Cerebellar nuclear complex (tissue), 1 donor: ENCODE results near the gene PSMD11.
"Not testable (repeated sequence)": the region's sequence is repeated elsewhere in the genome, so short reads cannot be mapped to it uniquely, and the experiment has no call there.

Experiments used
- DNase-seq, 2 experiments: peaks; one replicate each; lab custom pipeline; 2025; lab: John Stamatoyannopoulos, UW

Gene PSMD11

DNA sequence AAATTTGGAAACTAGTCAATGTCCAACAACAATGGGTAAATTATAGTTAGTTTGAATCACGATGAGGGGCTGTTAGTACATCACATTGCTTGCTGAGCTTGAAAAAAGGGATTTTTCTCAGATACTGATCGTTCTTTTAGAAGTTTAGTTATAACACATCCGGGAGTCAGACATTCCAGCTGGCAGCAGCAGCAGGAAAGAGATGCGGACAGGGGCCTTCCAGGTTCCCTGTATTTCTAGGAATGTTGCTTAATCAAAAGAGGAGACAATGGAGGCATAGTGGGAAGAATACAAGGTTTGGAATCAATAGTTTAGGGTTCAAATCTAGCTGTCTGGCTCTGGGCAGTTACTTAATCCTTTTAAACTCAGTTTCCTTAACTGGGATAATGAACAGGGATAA, 70.3 kb downstream of the PSMD11 start:
- no peak for DNase-seq

GRCh38 chr17:32515677-32516383, 71.5 kb downstream of the PSMD11 start:
- no peak for DNase-seq

DNA sequence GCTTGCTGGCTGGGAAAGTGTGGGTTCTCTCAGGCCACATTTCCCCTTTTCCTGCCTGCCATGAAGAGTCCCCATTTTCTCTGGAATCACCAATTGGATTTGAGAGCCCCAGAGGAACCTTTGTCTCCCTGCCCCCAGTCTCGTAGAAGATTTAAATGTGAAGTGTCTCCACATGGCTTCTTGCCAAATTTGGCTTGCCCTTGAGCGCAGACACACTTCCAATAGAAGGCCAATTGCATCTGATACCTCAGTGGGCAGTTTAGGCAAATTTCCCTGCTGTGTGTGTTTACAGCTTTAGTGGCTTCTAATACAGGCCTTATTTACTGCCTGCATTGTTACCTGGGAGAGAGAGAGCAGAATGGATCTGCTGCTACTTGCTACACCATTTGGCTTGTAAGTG, 72.1 kb downstream of the PSMD11 start:
- no peak for DNase-seq

- no peak for DNase-seq
These were observed 72.8 kb downstream of the PSMD11 start for GRCh38 chr17:32516940-32517701.

DNA sequence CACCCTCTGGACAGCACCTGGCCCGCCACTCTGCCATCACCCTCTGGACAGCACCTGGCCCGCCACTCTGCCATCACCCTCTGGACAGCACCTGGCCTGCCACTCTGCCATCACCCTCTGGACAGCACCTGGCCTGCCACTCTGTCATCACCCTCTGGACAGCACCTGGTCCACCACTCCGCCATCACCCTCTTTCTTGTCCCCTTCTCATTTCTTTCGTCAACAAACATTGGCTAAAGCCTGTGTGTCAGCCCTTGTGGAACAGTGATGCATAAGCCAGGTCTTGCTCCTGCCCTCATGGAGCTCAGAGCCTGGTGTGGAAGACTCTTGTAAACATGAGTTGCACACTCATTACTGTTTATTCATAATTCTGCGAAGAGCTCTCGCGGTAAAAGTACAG, 73.7 kb downstream of the PSMD11 start:
- DNase-seq: no peak

GRCh38 chr17:32518646-32519227, 74.4 kb downstream of the PSMD11 start:
- no peak for DNase-seq

DNA sequence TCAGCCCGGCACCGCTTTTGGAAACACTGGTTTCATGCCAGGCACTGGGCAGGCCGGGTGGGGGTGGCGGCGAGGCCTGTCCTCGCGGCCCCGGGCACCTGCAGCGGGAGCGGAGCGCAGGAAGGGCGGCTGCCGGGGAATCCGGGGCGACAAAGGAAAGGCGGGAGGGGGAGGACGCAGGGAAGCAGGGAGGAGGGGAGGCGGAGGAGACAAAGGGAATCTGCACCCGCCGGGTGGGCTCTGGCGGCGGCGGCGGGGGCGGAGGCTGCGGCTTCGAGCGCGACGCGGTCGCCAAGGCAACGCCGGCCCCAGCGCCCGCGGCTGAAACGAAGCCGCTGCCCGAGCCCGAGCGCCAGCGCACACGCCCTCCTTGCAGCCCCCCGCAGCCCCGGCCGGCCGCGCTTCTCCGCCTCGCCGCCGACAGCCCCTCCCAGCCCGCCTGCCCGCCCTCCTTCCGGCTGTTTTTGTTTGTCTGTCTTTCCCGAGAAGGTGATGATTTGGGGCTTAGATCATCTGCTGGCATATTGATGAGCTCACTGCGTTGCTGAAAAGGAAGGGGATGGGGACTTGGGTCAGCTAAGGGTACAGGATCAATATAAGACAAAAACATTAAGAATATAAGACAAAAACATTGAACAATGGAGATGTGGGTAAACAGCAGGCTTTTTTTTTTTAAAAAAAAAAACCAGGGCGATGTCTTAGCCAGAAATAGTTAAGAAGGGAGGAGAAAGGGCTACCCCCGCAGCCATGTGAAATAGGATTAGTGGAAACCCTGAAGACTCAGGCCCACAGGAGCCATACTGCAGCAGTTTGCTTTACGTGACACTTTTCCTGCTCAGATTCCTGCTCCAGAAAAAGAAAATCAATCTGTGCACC, 75.2 kb downstream of the PSMD11 start:
- DNase-seq: peak in 1 of 2 experiments; percentile 30

DNA sequence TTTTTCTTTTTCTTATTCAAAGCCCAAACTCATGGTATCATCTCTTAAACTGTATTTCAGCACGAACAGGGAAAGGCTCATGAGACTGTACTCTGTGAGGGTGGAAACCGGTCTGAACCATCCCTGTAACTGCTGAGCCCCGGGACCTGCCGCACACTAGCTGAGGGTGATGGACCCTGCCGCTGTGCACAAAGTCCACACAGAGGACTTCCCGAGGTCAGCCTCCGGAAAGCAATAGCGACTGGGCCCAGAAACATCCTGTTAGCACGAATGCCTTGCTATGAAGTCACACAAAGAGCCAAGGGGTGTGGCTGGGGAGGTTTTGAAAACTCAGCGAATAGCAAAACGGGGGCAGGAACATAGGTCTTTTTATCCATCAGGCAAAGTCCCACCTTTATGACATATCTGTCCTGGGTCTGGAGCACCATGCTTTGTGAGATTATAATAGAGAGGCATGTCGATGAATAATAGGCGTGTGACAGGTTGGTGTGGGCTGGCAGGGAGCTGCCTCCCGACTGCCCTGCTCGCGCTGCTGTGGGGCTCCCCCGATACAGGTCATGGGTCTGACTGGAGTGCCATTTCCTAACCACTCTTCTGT, 75.9 kb downstream of the PSMD11 start:
- no peak for DNase-seq

DNA sequence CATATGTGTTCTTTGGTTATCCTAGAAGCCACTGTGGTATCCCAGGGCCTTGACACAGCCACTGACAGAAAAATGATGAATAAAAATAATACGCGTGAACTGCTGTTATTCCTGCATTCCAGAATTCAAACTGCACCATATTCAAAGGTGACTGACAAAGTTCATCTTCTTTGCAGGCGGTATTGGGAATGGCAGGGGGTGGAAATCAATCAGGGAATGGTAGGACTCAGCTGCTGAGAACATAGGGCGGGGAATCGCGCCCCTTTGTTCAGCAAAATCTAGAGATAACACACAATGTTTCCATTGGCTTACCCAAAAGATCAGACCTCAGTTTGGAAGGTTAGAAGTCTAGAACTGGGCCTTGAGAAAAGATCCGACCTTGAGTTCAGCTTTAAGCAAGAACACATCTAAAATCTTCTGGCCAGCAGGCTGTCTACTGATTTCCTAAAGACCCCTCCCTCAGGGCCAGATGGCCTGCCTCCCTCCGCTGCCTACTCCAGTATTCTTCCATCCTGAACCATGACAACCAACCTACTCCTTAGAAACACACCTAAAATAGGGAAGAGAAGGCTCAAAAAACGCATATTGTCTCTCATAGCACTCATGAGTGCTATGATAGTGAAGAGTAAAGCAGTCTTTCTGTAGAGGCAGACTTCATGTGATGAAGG, 76.6 kb downstream of the PSMD11 start:
- no peak for DNase-seq

- DNase-seq: no peak
These were observed 78.8 kb downstream of the PSMD11 start for GRCh38 chr17:32523017-32523680.

GRCh38 chr17:32523827-32524552, 79.7 kb downstream of the PSMD11 start:
- DNase-seq: no peak

- DNase-seq: not testable (repeated sequence)
These were observed 80.2 kb downstream of the PSMD11 start for GRCh38 chr17:32524553-32524880.

- DNase-seq: no peak
These were observed 80.8 kb downstream of the PSMD11 start for GRCh38 chr17:32525122-32525521.

GRCh38 chr17:32527146-32527545, 82.8 kb downstream of the PSMD11 start:
- no peak for DNase-seq

DNA sequence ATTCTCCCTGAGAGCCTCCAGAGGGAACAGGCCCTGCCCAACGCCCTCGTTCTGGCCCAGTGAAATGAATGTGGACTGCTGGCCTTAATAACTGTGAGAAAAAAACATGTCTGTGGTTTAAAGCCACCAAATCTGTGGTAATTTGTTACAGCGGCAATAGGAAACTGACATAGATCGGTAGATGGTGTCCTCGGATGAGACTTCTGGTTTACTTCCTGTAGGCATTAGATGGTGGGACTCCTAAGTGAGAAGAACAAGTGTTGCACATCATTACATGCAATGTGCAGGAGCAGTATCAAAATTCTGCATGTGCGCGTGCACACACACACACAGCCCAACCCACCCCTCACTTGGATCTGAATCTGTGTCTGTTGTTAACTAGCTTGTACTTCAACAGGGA, 84.5 kb downstream of the PSMD11 start:
- no peak for DNase-seq

DNA sequence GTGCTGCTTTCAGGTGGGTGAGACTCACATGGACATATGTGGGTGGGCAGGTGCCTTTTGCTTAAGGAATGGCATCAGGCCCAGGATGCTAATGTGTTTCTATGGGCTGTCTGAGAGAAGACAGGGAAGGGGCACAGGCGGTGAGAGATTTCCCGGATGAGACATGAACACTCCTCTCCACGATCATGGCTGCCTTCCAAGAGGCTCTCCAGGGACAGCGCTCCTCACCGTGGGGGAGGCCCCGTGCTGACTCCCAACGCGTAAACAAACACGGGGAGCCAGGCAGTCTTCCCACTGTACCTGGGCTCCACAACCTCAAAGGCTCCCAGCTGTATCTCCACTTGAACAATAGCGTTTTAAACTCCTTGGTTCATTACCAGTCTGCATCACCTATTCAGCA, 85.3 kb downstream of the PSMD11 start:
- no peak for DNase-seq
